ENCODE data around the gene COL16A1. TPM values are rescaled to one million over a fixed set of nuclear protein-coding genes. Genes with fewer than 3 reads are reported as not detected.

The COL16A1 gene
- total RNA-seq, 1 donor from 2014 or later: 90.7 TPM

DNA sequence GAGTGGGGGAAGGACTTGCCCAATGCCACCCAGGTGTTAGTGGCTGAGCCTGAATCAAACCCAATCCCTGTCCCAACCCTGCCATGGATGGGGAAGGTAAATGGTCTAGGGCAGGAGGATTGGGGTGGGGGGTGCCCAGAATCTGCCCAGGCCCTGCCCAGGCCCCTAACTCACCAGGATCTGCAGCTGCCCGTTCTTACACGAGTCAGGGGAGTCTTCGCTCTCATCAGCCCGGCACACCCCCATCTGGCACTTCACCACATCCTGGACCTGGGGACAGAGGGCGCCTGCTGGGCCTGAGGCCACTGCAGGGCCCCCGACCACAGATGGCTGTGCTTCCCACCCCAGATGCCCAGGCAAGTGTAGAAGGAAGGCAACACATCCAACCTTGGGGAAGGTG, 28.5 kb upstream of the COL16A1 start:
- TF ChIP-seq, protein P1, sequence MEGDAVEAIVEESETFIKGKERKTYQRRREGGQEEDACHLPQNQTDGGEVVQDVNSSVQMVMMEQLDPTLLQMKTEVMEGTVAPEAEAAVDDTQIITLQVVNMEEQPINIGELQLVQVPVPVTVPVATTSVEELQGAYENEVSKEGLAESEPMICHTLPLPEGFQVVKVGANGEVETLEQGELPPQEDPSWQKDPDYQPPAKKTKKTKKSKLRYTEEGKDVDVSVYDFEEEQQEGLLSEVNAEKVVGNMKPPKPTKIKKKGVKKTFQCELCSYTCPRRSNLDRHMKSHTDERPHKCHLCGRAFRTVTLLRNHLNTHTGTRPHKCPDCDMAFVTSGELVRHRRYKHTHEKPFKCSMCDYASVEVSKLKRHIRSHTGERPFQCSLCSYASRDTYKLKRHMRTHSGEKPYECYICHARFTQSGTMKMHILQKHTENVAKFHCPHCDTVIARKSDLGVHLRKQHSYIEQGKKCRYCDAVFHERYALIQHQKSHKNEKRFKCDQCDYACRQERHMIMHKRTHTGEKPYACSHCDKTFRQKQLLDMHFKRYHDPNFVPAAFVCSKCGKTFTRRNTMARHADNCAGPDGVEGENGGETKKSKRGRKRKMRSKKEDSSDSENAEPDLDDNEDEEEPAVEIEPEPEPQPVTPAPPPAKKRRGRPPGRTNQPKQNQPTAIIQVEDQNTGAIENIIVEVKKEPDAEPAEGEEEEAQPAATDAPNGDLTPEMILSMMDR (IDR thresholded peaks at IDR 0.05): no peak
- H3K9me3 Mint-ChIP-seq (ENCODE audit: unreplicated experiment): no peaks in the 10 kb centered on the region
- no peak for DNase-seq (ENCODE audit: extremely low spot score, unreplicated experiment)
- H3K4me3 Mint-ChIP-seq (ENCODE audit: unreplicated experiment): no peak overlapping the region
- H3K27ac Mint-ChIP-seq (ENCODE audit: unreplicated experiment): no peak overlapping the region
- H3K27me3 Mint-ChIP-seq (ENCODE audit: unreplicated experiment): no peaks in the 10 kb centered on the region
- H3K4me1 Mint-ChIP-seq (ENCODE audit: unreplicated experiment): no peaks in the 10 kb centered on the region
- no peaks in the 10 kb centered on the region for H3K36me3 Mint-ChIP-seq (ENCODE audit: unreplicated experiment)

DNA sequence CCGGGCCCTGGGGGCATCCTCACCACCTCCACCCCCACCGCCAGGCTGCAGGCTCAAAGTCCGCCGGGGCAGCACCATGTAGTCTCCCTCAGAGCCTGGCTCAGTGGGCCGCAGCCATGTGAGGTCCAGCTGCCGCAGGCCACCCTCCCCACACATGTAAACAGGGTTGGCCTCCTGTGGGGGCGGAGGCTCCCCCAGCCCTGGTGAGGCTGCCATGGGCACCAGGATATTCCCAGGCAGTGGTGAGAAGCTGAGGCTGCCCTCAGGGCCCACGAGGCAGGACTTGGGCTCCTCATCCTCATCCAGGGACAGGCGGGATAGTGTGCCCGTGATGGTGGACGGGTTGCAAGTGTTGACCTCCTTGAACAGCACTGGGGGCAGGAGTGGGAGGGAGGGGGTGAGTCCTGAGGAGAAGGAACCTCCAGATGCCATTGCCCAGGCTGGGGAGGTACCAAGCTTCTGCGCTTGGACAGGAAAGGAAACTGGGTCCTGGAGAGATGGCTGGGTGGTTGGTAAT, 27.3 kb upstream of the COL16A1 start:
- Mint-ChIP-seq H3K4me1 (ENCODE audit: unreplicated experiment) (no peaks in the 10 kb centered on the region), H3K36me3 (ENCODE audit: unreplicated experiment) (no peaks in the 10 kb centered on the region), H3K4me3 (ENCODE audit: unreplicated experiment) (no peak overlapping the region), H3K27me3 (ENCODE audit: unreplicated experiment) (no peaks in the 10 kb centered on the region), H3K9me3 (ENCODE audit: unreplicated experiment) (no peaks in the 10 kb centered on the region), H3K27ac (ENCODE audit: unreplicated experiment) (no peak overlapping the region)
- DNase-seq (ENCODE audit: extremely low spot score, unreplicated experiment): no peak
- TF ChIP-seq, protein P1 (IDR thresholded peaks at IDR 0.05): no peak

DNA sequence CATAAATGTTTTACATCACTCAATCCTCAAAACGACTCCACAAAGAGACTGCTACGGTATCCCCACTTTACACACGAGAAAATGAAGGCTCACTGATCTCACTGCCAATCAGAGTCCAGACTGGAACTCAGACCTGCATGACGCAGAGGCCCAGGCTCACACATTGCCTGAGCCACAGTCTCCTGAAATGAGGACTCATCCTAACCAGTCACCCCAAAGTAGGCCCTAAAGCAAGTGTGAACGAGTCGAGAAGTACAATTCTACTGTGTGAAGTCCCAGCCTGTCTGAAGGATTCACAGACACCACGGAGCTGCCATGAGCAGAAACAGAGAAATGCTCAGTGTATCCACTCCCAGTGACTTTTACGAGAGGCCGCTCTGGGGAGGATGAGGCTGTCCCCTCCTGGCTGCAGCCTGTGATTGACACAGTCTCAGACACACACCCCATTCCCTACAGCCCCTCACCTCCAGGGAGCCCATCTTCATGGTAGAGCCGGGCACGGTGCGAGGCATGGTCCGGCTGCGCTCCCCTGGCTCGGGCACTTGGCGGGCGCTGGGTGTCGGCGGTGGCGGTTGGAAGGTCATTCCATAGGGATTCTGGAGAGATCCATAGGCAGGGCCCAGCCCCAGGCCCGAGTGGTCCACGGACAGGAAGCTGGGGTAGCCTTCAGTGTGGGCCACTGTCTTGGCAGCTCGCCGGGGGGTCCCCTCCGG, 26.7 kb upstream of the COL16A1 start:
- Mint-ChIP-seq H3K4me3 (ENCODE audit: unreplicated experiment) (no peak overlapping the region), H3K9me3 (ENCODE audit: unreplicated experiment) (no peaks in the 10 kb centered on the region), H3K27ac (ENCODE audit: unreplicated experiment) (no peak overlapping the region), H3K4me1 (ENCODE audit: unreplicated experiment) (no peaks in the 10 kb centered on the region), H3K27me3 (ENCODE audit: unreplicated experiment) (no peaks in the 10 kb centered on the region), H3K36me3 (ENCODE audit: unreplicated experiment) (no peaks in the 10 kb centered on the region)
- no peak for DNase-seq (ENCODE audit: extremely low spot score, unreplicated experiment)
- TF ChIP-seq, protein P1 (IDR thresholded peaks at IDR 0.05): no peak

DNA sequence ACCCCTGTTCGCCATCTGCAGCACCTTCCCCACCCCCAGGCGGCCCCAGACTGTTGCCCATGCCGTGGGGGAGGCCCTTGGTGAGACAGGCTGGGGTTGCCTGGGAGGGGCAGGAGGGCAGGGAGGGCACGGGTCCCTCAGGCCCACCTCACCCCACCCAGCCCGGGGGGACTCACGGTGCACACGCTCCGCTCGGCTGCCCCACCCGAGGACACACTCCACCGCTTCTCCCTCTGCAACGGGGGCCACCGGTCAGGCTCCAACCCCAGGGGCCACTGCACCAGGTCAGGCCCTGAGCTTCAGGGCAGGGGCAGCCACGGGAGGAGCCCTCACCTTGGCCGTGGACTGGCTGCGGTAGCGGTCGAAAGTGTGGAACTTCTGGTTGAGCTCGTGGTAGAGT, 24.0 kb upstream of the COL16A1 start:
- TF ChIP-seq, protein P1 (IDR thresholded peaks at IDR 0.05): no peak
- no peak for DNase-seq (ENCODE audit: extremely low spot score, unreplicated experiment)
- H3K9me3 Mint-ChIP-seq (ENCODE audit: unreplicated experiment): no peaks in the 10 kb centered on the region
- H3K27me3 Mint-ChIP-seq (ENCODE audit: unreplicated experiment): no peaks in the 10 kb centered on the region
- no peaks in the 10 kb centered on the region for H3K4me1 Mint-ChIP-seq (ENCODE audit: unreplicated experiment)
- H3K4me3 Mint-ChIP-seq (ENCODE audit: unreplicated experiment): no peak overlapping the region
- H3K27ac Mint-ChIP-seq (ENCODE audit: unreplicated experiment): no peak overlapping the region
- no peaks in the 10 kb centered on the region for H3K36me3 Mint-ChIP-seq (ENCODE audit: unreplicated experiment)

DNA sequence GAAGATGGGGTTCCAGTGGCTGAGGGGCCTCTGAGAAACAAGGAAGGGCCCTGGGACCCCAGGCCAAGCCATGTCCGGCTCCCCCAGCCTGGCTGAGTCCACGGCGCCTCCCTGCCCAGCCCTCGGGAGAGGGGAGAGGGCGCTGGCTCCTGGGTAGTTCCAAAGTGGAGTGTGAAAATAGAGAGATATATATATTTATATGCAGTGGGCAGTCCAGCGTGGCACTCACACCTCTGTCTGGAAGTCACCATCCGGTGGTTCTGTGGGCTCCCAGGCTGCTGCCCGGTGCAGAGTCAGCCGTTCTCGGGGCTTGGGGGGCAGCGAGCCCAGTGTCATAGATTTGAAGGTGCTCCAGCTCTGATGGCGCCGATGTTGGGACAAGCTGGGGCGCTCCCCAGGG, 23.4 kb upstream of the COL16A1 start:
- no peak for DNase-seq (ENCODE audit: extremely low spot score, unreplicated experiment)
- Mint-ChIP-seq H3K9me3 (ENCODE audit: unreplicated experiment) (no peaks in the 10 kb centered on the region), H3K4me1 (ENCODE audit: unreplicated experiment) (no peaks in the 10 kb centered on the region)

More for the DNA sequence above, 23.4 kb upstream of the COL16A1 start:
- Mint-ChIP-seq H3K27me3 (ENCODE audit: unreplicated experiment) (no peaks in the 10 kb centered on the region), H3K4me3 (ENCODE audit: unreplicated experiment) (no peak overlapping the region), H3K36me3 (ENCODE audit: unreplicated experiment) (no peaks in the 10 kb centered on the region), H3K27ac (ENCODE audit: unreplicated experiment) (no peak overlapping the region)
- TF ChIP-seq, protein P1 (IDR thresholded peaks at IDR 0.05): no peak
